OCI-M2 (cell line): Measurements from ENCODE around the gene PHF13.
"Not testable (repeated sequence)": the region's sequence is repeated elsewhere in the genome, so short reads cannot be mapped to it uniquely, and the experiment has no call there.

Experiments used
- DNase-seq: peaks from one replicate; lab custom pipeline; 2025; ENCODE audit not compliant: unreplicated experiment; lab: John Stamatoyannopoulos, UW

PHF13 gene

DNA sequence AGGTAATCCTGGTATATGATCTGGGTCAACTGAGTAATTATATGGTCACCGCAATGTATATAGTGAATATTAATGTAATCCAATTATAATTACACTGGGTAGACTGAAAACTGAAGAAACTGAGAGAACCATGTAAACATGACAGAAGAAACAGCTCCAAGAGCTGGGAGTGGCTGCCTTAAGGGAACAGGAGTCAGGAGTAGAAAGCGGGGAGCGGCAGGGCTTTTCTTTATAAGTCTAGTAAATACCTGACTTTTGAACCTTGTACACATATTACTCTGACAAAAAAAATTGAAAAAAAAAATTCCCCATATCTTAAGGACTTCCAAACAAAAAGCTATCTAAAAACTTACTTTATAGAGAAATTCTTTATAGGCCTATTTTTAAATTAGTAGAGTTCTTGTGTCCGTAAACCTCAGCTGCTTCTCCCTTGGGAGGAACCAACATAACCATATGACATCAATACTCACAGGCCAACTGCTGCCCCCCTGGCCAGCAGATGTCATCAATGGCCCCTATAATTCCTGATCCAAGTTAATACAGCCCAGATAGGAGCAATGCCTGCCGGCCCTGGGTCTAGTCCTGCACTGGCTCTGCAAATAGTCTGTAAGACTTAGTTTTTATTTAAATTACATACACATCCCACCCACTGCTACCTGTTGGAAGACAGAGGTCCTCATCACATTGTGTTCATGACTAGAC, 45.0 kb downstream of the PHF13 start:
- DNase-seq = no peak

GRCh38 chr1:6660415-6661049, 47.0 kb downstream of the PHF13 start:
- DNase-seq = no peak

GRCh38 chr1:6662468-6662867, 48.9 kb downstream of the PHF13 start:
- DNase-seq = not testable (repeated sequence)

- no peak for DNase-seq
These were observed 53.2 kb downstream of the PHF13 start for GRCh38 chr1:6666696-6667095.

DNA sequence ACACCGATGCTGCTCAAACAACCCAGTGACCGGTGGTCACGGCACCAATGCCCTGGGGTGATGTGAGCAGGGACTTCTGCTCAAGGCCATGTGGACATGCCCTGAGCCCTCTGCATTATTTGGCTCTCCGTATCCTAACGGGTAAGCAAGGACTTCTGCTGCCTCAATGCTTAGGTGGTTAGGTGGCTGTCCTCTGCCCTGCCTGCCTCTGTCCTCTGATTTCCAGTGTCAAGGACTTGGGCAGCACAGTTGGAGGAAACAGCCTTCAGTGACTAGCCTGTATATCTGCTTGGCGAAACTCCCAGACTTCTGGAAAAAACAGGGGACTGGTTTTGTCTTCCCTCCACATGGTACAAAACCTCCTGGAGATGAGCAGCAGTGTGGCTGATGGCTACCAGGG, 53.6 kb downstream of the PHF13 start:
- no peak for DNase-seq

DNA sequence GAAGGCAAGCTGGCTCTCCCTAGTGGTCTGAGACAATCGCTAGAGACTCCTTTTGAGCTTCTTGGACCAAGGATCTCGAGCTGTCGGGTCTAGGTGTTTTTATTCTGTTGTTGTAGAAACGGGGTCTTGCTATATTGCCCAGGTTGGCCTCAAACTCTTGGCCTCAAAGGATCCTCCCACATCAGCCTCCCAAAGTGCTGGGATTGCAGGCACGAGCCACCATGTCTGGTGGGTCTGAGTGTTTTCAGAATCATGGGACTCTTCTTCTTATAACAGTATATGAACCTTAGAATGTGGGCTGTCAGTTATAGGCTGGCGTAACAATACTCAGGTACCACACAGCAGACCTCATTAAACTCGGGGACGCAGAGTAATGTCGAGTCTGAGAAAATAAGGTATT, 55.0 kb downstream of the PHF13 start:
- no peak for DNase-seq

- DNase-seq = peak; percentile 51
These were observed 59.0 kb downstream of the PHF13 start for GRCh38 chr1:6672558-6672957.
